ENCODE data around the gene REEP1. TPM values are rescaled to one million over a fixed set of nuclear protein-coding genes. Genes with fewer than 3 reads are reported as not detected.

Gene REEP1
- total and polyA plus RNA-seq, 3 donors from 2014 or later, result 112 to 342 (median 241) TPM

- no peak for TF ChIP-seq POLR2A (IDR thresholded peaks at IDR 0.05)
- H3K9me3 ChIP-seq, result no peaks in the 10 kb centered on the region
- H3K4me1 ChIP-seq, result peaks cover 31% of the 10 kb centered on the region
- intact Hi-C loops (cut with DNase I; ENCODE audit: low total_unique reads), result no loop called here
- DNase-seq, result no peak
- H3K27me3 ChIP-seq, result no peaks in the 10 kb centered on the region
- no peak overlapping the region for H3K27ac ChIP-seq
- no peak overlapping the region for H3K4me3 ChIP-seq
- no peaks in the 10 kb centered on the region for H3K36me3 ChIP-seq (ENCODE audit: low read depth, missing control alignments)
- 67 to 77% methylated on average over 7 of the region's 7 CpGs for WGBS, 2 donors
These were observed 147.5 kb downstream of the REEP1 start for GRCh38 chr2:86189782-86190416.

- Histone ChIP-seq H3K4me3 (no peak overlapping the region), H3K9me3 (no peaks in the 10 kb centered on the region), H3K27ac (no peak overlapping the region), H3K27me3 (no peaks in the 10 kb centered on the region), H3K4me1 (peaks cover 29% of the 10 kb centered on the region), H3K36me3 (ENCODE audit: low read depth, missing control alignments) (no peaks in the 10 kb centered on the region)
- intact Hi-C loops (cut with DNase I; ENCODE audit: low total_unique reads), result no loop called here
- no peak for DNase-seq
- TF ChIP-seq POLR2A (IDR thresholded peaks at IDR 0.05) (no peak), CTCF (IDR thresholded peaks at IDR 0.05) (no peak)
These were observed 151.0 kb downstream of the REEP1 start for GRCh38 chr2:86186431-86186830.

GRCh38 chr2:86185517-86186212, 151.8 kb downstream of the REEP1 start:
- Histone ChIP-seq H3K36me3 (ENCODE audit: low read depth, missing control alignments) (no peaks in the 10 kb centered on the region), H3K27me3 (no peaks in the 10 kb centered on the region), H3K9me3 (no peaks in the 10 kb centered on the region), H3K4me3 (no peak overlapping the region), H3K27ac (peak overlapping the region in 1 of 2 donors; percentile 62), H3K4me1 (peaks cover 25% of the 10 kb centered on the region)
- no peak for TF ChIP-seq POLR2A (IDR thresholded peaks at IDR 0.05)
- 20 to 25% methylated on average over 1 of the region's 1 CpG for WGBS, 2 donors
- DNase-seq, result no peak
- intact Hi-C loops (cut with DNase I; ENCODE audit: low total_unique reads), result no loop called here

GRCh38 chr2:86176597-86176996, 160.8 kb downstream of the REEP1 start:
- DNase-seq, result no peak
- Histone ChIP-seq H3K27ac (no peak overlapping the region), H3K27me3 (no peaks in the 10 kb centered on the region), H3K36me3 (ENCODE audit: low read depth, missing control alignments) (no peaks in the 10 kb centered on the region), H3K9me3 (no peaks in the 10 kb centered on the region), H3K4me1 (no peaks in the 10 kb centered on the region), H3K4me3 (no peak overlapping the region)
- intact Hi-C loops (cut with DNase I; ENCODE audit: low total_unique reads), result no loop called here
- no peak for TF ChIP-seq CTCF (IDR thresholded peaks at IDR 0.05)
- TF ChIP-seq POLR2A (IDR thresholded peaks at IDR 0.05), result no peak

GRCh38 chr2:86175828-86176227, 161.6 kb downstream of the REEP1 start:
- Histone ChIP-seq H3K36me3 (ENCODE audit: low read depth, missing control alignments) (no peaks in the 10 kb centered on the region), H3K4me3 (no peak overlapping the region), H3K9me3 (no peaks in the 10 kb centered on the region), H3K4me1 (no peaks in the 10 kb centered on the region), H3K27me3 (no peaks in the 10 kb centered on the region), H3K27ac (no peak overlapping the region)
- intact Hi-C loops (cut with DNase I; ENCODE audit: low total_unique reads), result no loop called here
- TF ChIP-seq POLR2A (IDR thresholded peaks at IDR 0.05) (no peak), CTCF (IDR thresholded peaks at IDR 0.05) (no peak)
- 81 to 86% methylated on average over 1 of the region's 1 CpG for WGBS, 2 donors
- DNase-seq, result no peak

GRCh38 chr2:86174445-86174844, 163.0 kb downstream of the REEP1 start:
- H3K36me3 ChIP-seq (ENCODE audit: low read depth, missing control alignments), result no peaks in the 10 kb centered on the region
- intact Hi-C loops (cut with DNase I; ENCODE audit: low total_unique reads), result no loop called here
- WGBS, 2 donors, result 66 to 76% methylated on average over 2 of the region's 2 CpGs
- H3K4me1 ChIP-seq, result no peaks in the 10 kb centered on the region
- no peaks in the 10 kb centered on the region for H3K9me3 ChIP-seq
- no peaks in the 10 kb centered on the region for H3K27me3 ChIP-seq
- H3K27ac ChIP-seq, result no peak overlapping the region
- H3K4me3 ChIP-seq, result no peak overlapping the region
- no peak for DNase-seq
- TF ChIP-seq POLR2A (IDR thresholded peaks at IDR 0.05) (no peak), CTCF (IDR thresholded peaks at IDR 0.05) (no peak)

Measured in testis (tissue), 3 donors.